HG03097 (cell line): ENCODE data around the gene MTSS2.
"Not testable (repeated sequence)": the region's sequence is repeated elsewhere in the genome, so short reads cannot be mapped to it uniquely, and the experiment has no call there.

ENCODE experiments used
- ATAC-seq: cut with Tn5 transposase; IDR thresholded peaks from one replicate; pipeline ENCODE4 v1.9.1; 2021; ENCODE audit not compliant: unreplicated experiment, low FRiP score

MTSS2 gene

GRCh38 chr16:70657956-70658355 lies 27.9 kb downstream of the MTSS2 start:
- ATAC-seq = no peak

GRCh38 chr16:70656712-70657263 lies 29.1 kb downstream of the MTSS2 start:
- no peak for ATAC-seq

- no peak for ATAC-seq
Measured at GRCh38 chr16:70656065-70656711, 29.7 kb downstream of the MTSS2 start.

- no peak for ATAC-seq
Measured at GRCh38 chr16:70653809-70654771, 31.8 kb downstream of the MTSS2 start.

- ATAC-seq = no peak
Measured at GRCh38 chr16:70653406-70653805, 32.4 kb downstream of the MTSS2 start.

GRCh38 chr16:70652322-70652721 lies 33.5 kb downstream of the MTSS2 start:
- no peak for ATAC-seq

- ATAC-seq = no peak
Measured at GRCh38 chr16:70651524-70651923, 34.3 kb downstream of the MTSS2 start.

- no peak for ATAC-seq
Measured at GRCh38 chr16:70650216-70650615, 35.6 kb downstream of the MTSS2 start.

GRCh38 chr16:70649300-70649699 lies 36.6 kb downstream of the MTSS2 start:
- no peak for ATAC-seq

GRCh38 chr16:70648606-70649005 lies 37.2 kb downstream of the MTSS2 start:
- no peak for ATAC-seq

- no peak for ATAC-seq
Measured at GRCh38 chr16:70647441-70648359, 38.2 kb downstream of the MTSS2 start.

- ATAC-seq = no peak
Measured at GRCh38 chr16:70646260-70647241, 39.3 kb downstream of the MTSS2 start, which contains the start of gene IL34. TSS of gene IL34 (plus strand) at chr16:70646559. CDS start at chr16:70646948, 389 bp downstream.

GRCh38 chr16:70644763-70645597 lies 40.9 kb downstream of the MTSS2 start:
- ATAC-seq = no peak

GRCh38 chr16:70643264-70643663 lies 42.6 kb downstream of the MTSS2 start:
- not testable (repeated sequence) for ATAC-seq

GRCh38 chr16:70642633-70643032 lies 43.2 kb downstream of the MTSS2 start:
- ATAC-seq = no peak

GRCh38 chr16:70638814-70639792 lies 46.8 kb downstream of the MTSS2 start:
- no peak for ATAC-seq
